Measurements from ENCODE around the gene ERCC5.

ERCC5 gene

DNA sequence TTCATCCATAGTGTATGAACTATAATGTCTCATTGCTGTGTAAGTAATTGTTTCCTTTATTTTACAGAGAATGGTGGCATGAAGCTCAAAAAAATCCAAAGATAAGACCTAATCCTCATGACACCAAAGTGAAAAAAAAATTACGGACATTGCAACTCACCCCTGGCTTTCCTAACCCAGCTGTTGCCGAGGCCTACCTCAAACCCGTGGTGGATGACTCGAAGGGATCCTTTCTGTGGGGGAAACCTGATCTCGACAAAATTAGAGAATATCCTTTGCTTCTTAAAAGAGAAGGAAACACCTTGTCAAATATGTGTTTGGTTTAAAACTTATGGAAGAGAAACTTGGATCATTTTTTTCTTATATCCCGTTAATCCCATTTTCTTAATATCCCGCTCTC lies 26.3 kb downstream of the ERCC5 start:
- Histone ChIP-seq H3K27me3 (ENCODE audit: insufficient read depth, low read depth, severe bottlenecking) (no peaks in the 10 kb centered on the region), H3K9me3 (ENCODE audit: severe bottlenecking) (no peaks in the 10 kb centered on the region), H3K36me3 (peaks cover 68% of the 10 kb centered on the region), H3K27ac (no peak overlapping the region), H3K4me3 (ENCODE audit: low read depth, low read length) (no peak overlapping the region)
- no peak for DNase-seq
- TF ChIP-seq CTCF (IDR thresholded peaks at IDR 0.05; ENCODE audit: low read depth, low read length), result no peak

- Histone ChIP-seq H3K27ac (no peak overlapping the region), H3K4me3 (ENCODE audit: low read depth, low read length) (no peak overlapping the region), H3K36me3 (peaks cover 67% of the 10 kb centered on the region), H3K27me3 (ENCODE audit: insufficient read depth, low read depth, severe bottlenecking) (no peaks in the 10 kb centered on the region), H3K9me3 (ENCODE audit: severe bottlenecking) (no peaks in the 10 kb centered on the region)
- no peak for TF ChIP-seq CTCF (IDR thresholded peaks at IDR 0.05; ENCODE audit: low read depth, low read length)
- no peak for DNase-seq
These were observed 26.7 kb downstream of the ERCC5 start for GRCh38 chr13:102872531-102872930.

DNA sequence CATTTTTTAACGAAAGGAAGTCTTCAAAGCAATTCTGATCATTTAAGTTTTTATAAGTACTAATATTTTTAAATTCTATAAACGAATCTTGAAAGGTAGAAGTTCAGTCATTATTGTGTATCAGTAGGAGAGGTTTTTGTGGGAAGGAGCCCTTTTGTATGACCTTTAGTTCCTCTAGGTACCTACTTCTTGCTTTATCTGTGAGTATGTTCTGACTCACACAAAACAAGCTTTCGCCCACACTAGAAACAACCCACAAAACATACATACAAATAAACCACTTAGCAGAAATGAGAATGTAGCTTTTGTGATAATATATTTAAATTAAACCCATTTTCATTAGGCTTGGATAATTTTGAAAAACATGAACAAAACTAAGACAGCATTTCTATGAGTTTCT lies 27.8 kb downstream of the ERCC5 start:
- TF ChIP-seq CTCF (IDR thresholded peaks at IDR 0.05; ENCODE audit: low read depth, low read length), result no peak
- Histone ChIP-seq H3K27me3 (ENCODE audit: insufficient read depth, low read depth, severe bottlenecking) (no peaks in the 10 kb centered on the region), H3K36me3 (peaks cover 59% of the 10 kb centered on the region), H3K4me3 (ENCODE audit: low read depth, low read length) (no peak overlapping the region), H3K27ac (no peak overlapping the region), H3K9me3 (ENCODE audit: severe bottlenecking) (no peaks in the 10 kb centered on the region)
- no peak for DNase-seq

GRCh38 chr13:102875256-102875655 lies 29.4 kb downstream of the ERCC5 start:
- no peak for DNase-seq
- H3K9me3 ChIP-seq (ENCODE audit: severe bottlenecking), result no peaks in the 10 kb centered on the region
- no peak overlapping the region for H3K27ac ChIP-seq
- no peak overlapping the region for H3K4me3 ChIP-seq (ENCODE audit: low read depth, low read length)
- no peaks in the 10 kb centered on the region for H3K27me3 ChIP-seq (ENCODE audit: insufficient read depth, low read depth, severe bottlenecking)
- peaks cover 56% of the 10 kb centered on the region for H3K36me3 ChIP-seq
- TF ChIP-seq CTCF (IDR thresholded peaks at IDR 0.05; ENCODE audit: low read depth, low read length), result no peak

- Histone ChIP-seq H3K27ac (no peak overlapping the region), H3K4me3 (ENCODE audit: low read depth, low read length) (no peak overlapping the region), H3K9me3 (ENCODE audit: severe bottlenecking) (no peaks in the 10 kb centered on the region), H3K27me3 (ENCODE audit: insufficient read depth, low read depth, severe bottlenecking) (no peaks in the 10 kb centered on the region), H3K36me3 (peaks cover 45% of the 10 kb centered on the region)
- DNase-seq, result no peak
- no peak for TF ChIP-seq CTCF (IDR thresholded peaks at IDR 0.05; ENCODE audit: low read depth, low read length)
These were observed 31.5 kb downstream of the ERCC5 start for GRCh38 chr13:102877303-102877702.

GRCh38 chr13:102878481-102878880 lies 32.6 kb downstream of the ERCC5 start:
- Histone ChIP-seq H3K4me3 (ENCODE audit: low read depth, low read length) (no peak overlapping the region), H3K27me3 (ENCODE audit: insufficient read depth, low read depth, severe bottlenecking) (no peaks in the 10 kb centered on the region), H3K27ac (no peak overlapping the region), H3K9me3 (ENCODE audit: severe bottlenecking) (no peaks in the 10 kb centered on the region), H3K36me3 (peaks cover 33% of the 10 kb centered on the region)
- no peak for DNase-seq
- no peak for TF ChIP-seq CTCF (IDR thresholded peaks at IDR 0.05; ENCODE audit: low read depth, low read length)

All from WERI-Rb-1 (cell line).